Left hindlimb (tissue), 1 donor: ENCODE measurements around the gene FUZ.

Source experiments
- DNase-seq: peaks from one replicate; pipeline ENCODE4 v3.0.0-alpha.2; 2018

FUZ gene

GRCh38 chr19:49776371-49776764 lies 36.7 kb downstream of the FUZ start:
- DNase-seq, result no peak

- no peak for DNase-seq
Measured at GRCh38 chr19:49775742-49776370, 37.2 kb downstream of the FUZ start.

- no peak for DNase-seq
Measured at GRCh38 chr19:49774969-49775368, 38.1 kb downstream of the FUZ start.

GRCh38 chr19:49773663-49774350 lies 39.3 kb downstream of the FUZ start:
- no peak for DNase-seq

DNA sequence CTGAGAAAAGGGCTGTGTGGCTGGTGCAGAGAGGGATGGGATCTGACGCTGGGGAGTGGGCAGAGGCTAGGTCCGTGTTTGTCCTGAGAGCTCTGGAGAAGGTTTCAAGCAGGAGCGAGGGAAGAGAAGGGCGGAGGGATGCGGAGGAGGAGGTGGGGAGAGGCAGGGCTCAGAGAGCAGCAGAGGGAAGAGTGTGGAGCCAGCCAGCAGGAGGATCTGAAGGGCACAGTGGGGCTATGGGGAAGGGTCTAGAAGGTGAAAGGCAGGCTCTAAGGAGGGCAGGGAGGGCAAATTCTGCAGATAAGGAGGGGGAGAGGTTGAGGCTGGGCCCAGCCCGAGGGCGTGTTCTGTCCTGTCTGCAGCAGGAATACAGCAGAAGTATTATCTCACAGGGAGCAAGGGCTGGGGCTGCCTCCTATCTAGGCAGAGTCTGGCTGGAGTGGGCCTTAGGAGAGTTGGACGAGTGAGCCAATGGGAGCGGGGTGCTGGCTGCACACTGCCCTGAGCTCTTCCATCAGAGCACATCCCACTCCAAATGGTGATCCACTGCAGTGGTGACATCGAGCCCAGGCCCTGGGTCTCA lies 40.2 kb downstream of the FUZ start:
- no peak for DNase-seq

GRCh38 chr19:49771674-49772139 lies 41.4 kb downstream of the FUZ start:
- no peak for DNase-seq

DNA sequence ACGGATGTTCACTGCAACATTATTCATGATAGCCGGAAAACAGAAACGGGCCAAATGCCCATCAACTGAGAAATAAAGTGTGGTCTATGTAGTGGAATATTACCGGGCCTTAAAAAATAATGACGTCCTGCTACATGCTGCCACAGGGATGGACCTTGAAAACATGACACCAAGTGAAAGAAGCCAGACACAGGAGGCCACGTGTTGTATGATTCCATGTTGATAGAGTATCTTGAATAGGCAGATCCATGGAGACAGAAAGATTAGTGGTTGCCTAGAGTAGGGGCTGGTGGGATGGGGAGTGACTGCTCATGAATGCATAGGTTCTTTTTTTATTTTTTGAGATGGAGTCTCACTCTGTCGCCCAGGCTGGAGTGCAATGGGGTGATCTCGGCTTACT lies 42.6 kb downstream of the FUZ start:
- no peak for DNase-seq

DNA sequence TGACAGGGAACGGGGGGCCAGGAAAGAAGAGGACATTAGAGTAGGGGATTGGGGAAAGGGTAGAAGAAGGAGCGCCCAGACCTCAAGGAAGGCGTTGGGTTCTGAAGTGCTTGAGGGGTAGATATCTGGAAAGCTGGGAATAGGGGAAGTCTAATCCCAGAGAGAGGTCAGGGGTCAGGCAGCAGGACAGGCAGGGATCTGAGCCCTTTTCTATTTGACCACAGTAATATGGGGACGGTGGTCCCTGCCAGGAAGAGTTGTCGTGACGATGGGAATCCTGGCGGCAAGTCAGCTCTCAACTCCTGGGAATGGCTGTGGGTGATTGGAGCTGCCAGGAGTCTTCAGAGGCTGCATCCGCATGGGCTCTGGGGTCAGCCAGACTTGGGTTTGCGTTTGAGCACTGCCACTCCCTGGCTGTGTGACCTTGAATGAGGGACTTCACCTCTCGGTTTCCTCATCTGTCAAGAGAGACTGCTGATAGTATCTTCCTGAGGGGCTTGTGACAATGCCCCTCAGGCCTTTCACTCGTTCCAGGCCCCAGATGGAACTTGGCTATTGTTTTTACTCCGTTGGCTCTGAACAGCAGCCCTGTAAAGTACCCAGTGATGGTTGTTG lies 45.0 kb downstream of the FUZ start:
- DNase-seq, result no peak

DNA sequence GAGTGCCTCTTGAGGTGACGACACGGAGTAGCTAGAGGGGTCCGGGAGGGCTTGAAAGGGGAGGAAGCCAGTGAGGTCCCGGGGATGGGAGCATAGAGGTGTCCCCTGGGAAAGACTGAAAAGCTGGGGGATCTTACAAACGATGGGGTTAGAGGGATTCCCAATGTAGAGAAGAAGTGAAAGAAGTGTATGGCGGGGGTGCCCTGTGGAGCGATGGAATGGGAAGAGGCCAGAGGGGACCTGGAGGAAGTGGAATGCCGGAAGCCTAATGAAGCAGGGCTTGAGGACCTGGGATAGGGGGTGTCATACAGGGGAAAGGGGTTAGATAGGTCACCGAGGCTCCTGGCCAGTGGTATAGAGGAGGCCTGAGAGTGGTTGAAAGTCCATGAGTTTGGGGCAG lies 45.7 kb downstream of the FUZ start:
- no peak for DNase-seq

- no peak for DNase-seq
Measured at GRCh38 chr19:49766930-49767299, 46.2 kb downstream of the FUZ start, which contains the start of gene AP2A1. Gene AP2A1, plus strand, starts transcription at chr19:49767001. Its CDS starts 133 bp downstream, at chr19:49767134.

DNA sequence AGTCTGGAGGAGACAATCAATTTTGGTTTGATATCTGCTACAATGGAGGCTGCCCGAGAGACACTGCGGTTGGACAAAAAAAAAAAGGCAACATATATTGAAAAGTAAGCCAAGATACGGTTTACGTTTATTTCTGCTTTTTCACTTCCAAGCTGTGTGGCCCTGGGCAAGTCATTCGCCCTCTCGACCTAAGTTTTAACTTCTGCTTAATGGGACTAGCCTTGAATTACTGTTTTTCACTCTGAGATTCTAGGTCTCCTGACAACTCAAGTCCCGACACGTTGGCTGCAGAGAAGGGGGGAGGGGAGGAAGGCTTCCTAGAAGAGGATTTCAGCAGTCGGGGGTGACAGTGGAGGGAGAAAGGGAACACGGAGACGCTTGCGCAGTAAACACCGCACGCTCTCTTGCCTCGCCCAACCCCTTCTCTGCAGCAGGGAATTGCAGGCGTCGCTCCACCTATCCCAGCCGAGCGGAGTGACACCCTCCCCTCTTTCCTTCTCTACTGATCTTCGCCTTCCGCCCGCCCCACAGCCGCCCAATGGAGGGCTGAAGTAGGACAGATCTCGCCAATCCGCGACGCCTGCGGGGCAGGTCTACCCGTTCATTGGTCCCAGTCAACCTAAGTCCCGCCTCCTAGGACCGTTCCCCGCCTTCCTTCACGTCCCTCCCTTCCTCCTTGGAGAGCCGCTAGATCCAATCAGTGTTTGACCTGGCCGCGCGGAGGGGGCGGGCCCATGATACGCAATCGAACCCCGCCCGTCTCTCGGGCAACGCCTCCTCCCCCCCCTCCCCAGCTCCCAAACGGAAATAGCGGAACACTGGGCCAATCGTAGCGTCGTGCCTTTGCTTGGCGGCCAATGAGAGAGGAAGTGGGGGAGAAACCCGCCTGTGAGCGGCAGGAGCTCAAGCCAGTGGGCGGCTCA lies 46.8 kb downstream of the FUZ start:
- peak; percentile 100 for DNase-seq

DNA sequence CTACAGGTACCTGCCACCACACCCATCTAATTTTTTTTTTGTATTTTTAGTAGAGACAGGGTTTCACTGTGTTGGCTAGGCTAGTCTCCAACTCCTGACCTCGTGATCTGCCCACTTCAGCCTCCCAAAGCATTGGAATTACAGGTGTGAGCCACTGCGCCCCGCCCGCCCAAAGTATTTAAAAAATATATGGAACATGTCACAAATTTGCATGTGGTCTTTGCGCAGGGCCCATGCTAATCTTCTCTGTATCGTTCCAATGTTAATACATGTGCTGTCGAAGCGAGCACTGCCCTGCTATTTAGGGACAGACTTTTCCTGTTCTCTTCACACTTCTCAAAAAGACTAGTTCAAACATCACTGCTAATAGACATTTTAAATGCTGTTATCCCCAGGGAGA lies 48.8 kb downstream of the FUZ start:
- DNase-seq, result no peak

DNA sequence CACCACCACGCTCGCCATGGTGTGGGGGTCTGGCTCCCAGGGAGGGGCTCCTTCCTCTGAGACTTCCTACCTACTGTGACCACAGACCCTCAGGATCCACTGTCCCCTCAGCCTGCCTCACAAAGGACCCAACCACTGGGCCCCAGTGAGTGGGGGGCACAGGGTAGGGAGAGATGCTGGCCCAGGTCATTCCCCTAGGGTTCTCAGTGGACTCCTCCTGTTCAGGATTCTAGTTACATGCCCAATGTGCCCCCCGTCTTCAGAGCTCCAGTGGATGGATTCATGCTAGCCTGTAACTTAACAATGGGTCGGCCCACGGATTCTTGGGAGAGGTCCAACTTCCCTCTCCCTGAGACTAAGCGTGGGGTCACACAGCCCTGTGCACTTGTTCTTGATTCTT lies 49.9 kb downstream of the FUZ start, which contains the start of gene TSKS:
Gene TSKS (minus strand): TSS at position 77 of the 400 bp plus-strand sequence. CDS start 59 bp downstream, at position 18.
- no peak for DNase-seq

GRCh38 chr19:49761625-49762311 lies 51.3 kb downstream of the FUZ start:
- peak; percentile 56 for DNase-seq

DNA sequence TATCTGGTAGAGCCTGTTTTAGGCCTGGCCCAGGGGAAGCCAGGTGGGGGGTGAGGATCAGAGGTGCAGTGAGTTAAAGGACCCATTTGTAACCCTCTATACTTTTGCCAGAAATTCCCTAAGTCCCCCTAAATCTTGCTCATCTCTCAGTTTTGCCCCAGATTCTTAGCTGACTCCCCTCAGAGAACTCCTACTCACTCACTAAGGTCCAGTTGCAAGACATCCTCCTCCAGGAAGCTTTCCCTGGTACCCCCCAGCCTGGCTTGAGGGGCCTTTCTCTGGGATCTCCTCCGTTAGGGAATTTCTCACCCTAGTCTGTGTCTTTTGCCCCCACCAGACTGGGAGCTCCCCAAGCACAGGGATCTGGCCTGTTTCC lies 51.9 kb downstream of the FUZ start:
- no peak for DNase-seq

GRCh38 chr19:49758292-49758691 lies 54.8 kb downstream of the FUZ start:
- no peak for DNase-seq
